ENCODE measurements around the gene RGS7.

RGS7 gene

DNA sequence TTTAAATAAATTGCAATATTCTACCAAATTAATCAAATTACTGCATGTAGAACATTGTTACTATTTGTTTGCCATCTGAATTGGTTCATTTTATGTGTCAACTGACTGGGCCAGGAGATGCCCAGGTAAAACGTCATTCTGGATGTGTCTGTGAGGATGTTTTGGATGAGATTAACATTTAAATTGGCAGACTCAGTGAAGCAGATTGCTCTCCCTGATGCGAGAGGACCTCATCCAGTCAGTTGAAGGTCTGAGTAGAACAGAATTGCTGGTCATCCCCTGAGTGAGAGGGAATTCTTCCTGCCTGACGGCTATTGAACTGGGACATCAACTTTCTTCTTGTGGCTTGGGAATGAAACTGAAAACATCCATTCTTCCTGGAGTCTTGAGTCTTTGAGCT is 623.0 kb downstream of the RGS7 start:
- H3K36me3 ChIP-seq: no peaks in the 10 kb centered on the region
- no peak overlapping the region for H3K27ac ChIP-seq
- no peak overlapping the region for H3K4me3 ChIP-seq (ENCODE audit: low read depth in 1 of 2, low read length in 1 of 2)

DNA sequence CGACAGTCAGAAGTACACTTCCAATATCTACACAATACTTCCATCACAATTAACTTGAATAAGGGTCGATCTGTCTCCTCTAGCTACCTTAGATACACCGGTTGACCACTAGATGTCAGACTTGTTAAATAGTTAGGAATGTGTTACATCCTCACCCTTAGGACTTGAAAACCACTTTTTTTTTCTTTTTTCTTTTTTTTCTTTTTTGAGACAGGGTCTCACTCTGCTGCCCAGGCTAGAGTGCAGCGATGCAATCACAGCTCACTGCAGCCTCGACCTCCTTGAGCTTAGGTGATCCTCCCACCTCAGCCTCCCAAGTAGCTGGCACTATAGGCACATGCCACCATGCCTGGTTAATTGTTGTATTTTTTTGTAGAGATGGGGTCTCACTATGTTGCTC is 624.6 kb downstream of the RGS7 start:
- Histone ChIP-seq H3K4me3 (ENCODE audit: low read depth in 1 of 2, low read length in 1 of 2) (no peak overlapping the region), H3K27me3 (no peaks in the 10 kb centered on the region), H3K4me1 (ENCODE audit: control insufficient read depth in 1 of 2, insufficient read depth in 1 of 2, low read depth in 1 of 2, low read length in 1 of 2) (no peaks in the 10 kb centered on the region), H3K9me3 (no peaks in the 10 kb centered on the region), H3K36me3 (no peaks in the 10 kb centered on the region), H3K27ac (no peak overlapping the region)
- TF ChIP-seq, protein P1, sequence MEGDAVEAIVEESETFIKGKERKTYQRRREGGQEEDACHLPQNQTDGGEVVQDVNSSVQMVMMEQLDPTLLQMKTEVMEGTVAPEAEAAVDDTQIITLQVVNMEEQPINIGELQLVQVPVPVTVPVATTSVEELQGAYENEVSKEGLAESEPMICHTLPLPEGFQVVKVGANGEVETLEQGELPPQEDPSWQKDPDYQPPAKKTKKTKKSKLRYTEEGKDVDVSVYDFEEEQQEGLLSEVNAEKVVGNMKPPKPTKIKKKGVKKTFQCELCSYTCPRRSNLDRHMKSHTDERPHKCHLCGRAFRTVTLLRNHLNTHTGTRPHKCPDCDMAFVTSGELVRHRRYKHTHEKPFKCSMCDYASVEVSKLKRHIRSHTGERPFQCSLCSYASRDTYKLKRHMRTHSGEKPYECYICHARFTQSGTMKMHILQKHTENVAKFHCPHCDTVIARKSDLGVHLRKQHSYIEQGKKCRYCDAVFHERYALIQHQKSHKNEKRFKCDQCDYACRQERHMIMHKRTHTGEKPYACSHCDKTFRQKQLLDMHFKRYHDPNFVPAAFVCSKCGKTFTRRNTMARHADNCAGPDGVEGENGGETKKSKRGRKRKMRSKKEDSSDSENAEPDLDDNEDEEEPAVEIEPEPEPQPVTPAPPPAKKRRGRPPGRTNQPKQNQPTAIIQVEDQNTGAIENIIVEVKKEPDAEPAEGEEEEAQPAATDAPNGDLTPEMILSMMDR (IDR thresholded peaks at IDR 0.05): no peak

More for the DNA sequence above, 623.0 kb downstream of the RGS7 start:
- TF ChIP-seq, protein P1 (IDR thresholded peaks at IDR 0.05): no peak
- no peaks in the 10 kb centered on the region for H3K9me3 ChIP-seq
- H3K27me3 ChIP-seq: no peaks in the 10 kb centered on the region
- H3K4me1 ChIP-seq (ENCODE audit: control insufficient read depth in 1 of 2, insufficient read depth in 1 of 2, low read depth in 1 of 2, low read length in 1 of 2): no peaks in the 10 kb centered on the region
